Measurements from ENCODE around the gene UBASH3B.
A peak's percentile ranks its signal among the peaks of the same experiment; 100 is the strongest.

The UBASH3B gene

GRCh38 chr11:122732342-122733315 lies 77.1 kb downstream of the UBASH3B start:
- no peak for DNase-seq (ENCODE audit: low spot score)

- DNase-seq (ENCODE audit: low spot score): no peak
These were observed 77.8 kb downstream of the UBASH3B start for GRCh38 chr11:122733318-122733717.

- DNase-seq (ENCODE audit: low spot score): no peak
These were observed 79.5 kb downstream of the UBASH3B start for GRCh38 chr11:122734848-122735496.

GRCh38 chr11:122737951-122738693 lies 82.6 kb downstream of the UBASH3B start:
- DNase-seq (ENCODE audit: low spot score): no peak

DNA sequence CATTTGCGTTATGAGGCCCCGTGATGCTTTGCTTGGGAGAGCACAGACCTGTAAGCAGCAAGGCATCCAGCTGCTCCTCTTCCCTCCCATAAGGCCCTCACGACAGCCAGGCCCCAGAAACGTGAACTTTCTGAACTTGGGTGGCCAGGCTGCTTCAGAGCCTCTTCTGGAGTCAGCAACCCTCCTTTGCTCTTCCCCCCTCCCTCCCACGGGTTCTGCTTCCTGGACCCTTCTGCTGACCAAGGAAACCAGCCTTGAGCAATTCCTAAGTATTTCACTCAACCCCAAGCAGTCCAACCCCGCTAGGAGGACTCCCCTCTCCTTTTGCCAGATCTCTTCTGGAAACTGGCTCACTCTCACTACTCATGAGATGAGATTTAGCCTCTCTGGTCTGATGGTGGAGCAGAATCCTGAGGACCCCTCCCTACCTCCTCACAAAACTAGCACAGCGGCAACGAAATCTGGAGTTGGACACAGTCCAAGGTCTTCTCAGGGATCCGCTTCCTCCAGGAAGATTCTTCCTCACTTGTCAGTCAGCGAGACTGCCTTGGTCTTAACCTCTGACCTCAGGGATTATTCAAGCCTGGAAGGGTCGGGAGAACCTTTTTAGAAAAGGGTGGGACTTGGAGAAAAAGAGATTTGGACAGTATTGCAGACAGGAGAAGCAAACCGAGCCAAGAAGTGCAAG lies 86.2 kb downstream of the UBASH3B start:
- no peak for DNase-seq (ENCODE audit: low spot score)

DNA sequence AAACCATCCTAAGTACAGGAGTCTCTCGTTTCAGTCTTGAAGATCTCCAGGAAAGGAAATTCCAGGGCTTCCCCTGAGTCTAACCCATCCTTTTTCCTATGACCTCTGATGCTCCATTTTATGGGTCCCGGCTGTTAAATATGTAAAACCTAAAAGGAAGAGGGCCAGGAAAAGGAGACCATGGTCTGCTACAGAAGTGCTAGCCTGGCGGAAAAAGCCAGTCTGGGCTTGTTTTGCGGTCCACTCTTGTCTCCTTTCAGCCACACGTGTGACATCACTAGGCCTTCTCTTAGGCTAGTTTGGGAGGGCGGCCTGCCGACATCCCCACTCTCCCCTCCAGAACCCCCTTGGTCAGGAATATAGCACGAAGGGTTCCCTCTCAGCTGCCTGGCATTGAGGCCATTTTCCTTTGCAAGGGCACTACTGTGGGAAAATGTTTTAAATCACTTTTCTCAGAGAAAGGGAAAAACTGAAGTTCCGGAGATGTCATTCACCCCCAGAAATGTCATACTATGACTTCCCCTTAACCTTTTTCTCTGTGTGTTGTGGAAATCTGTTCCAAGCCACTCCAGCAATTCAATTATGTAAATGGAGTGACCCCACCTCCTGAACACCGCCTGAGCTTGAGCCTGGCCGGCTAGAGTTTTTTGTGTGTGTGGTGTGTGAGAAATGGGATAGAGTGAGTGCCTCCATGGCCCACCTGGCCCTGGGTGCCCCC lies 86.9 kb downstream of the UBASH3B start:
- no peak for DNase-seq (ENCODE audit: low spot score)

DNA sequence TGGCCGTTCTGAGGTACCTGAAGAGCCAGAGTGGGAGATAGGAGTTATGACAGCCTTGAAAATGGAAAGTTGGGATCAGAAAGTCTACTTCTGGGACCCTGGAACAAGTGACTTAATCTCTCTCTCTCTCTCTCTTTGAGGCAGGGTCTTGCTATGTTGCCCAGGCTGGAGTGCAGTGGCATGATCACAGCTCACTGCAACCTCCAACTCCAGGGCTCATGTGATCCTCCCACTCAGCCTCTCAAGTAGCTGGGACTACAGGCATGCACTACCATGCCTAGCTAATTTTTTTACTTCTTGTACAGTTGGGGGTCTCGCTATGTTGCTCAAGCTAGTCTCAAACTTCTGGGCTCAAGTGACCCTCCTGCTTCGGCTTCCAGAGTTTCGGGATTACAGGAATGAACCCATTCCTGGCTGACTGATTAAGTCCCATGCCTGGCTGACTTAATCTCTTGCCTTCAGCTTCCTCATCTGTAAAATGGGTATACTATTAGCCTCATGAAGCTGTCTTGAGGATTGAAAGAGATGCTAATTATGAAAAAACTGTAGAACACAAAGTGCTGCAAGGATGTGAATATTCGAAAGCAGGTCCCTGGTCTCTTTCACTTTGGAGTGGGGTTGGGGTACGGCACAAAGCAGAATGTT lies 87.7 kb downstream of the UBASH3B start:
- no peak for DNase-seq (ENCODE audit: low spot score)

- peak; percentile 75 for DNase-seq (ENCODE audit: low spot score)
These were observed 88.4 kb downstream of the UBASH3B start for GRCh38 chr11:122743949-122744348.

DNA sequence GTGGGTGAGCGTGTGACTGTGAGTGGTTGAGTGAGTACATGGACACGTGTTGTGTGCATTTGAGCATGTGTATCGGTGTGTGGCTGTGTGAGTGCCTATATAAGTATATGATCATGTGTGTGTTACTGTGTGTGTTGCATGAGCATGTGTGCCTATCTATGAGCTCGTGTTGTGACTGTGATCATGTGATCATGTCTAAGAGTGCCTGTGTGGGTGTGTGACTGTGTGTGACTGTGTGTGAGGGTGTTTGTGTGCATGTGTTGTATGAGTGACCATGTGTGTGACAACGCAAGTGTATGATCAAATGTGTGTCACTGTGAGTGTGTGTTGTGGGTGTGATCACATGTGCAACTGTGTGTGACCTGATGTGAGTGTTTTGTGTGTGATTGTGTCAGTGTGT lies 88.8 kb downstream of the UBASH3B start:
- DNase-seq (ENCODE audit: low spot score): no peak

DNA sequence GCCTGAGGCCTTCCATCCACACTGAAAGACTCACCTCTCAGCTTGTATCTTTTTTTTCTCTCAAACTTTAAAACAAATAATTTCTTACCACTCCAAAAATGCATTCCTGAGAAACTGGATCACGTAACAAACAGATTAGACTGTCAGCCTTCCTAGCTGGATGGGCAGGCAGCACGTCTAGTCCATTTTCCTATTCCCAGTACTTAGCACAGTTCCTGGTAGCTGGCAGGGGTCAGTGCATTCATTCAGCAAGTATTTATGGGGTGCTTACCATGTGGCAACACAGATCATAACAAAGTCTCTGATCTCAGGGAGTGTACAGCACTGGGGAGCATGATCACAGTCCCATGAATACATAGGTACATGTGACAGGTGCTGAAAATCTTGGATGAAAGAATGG lies 89.6 kb downstream of the UBASH3B start:
- DNase-seq (ENCODE audit: low spot score): no peak

DNA sequence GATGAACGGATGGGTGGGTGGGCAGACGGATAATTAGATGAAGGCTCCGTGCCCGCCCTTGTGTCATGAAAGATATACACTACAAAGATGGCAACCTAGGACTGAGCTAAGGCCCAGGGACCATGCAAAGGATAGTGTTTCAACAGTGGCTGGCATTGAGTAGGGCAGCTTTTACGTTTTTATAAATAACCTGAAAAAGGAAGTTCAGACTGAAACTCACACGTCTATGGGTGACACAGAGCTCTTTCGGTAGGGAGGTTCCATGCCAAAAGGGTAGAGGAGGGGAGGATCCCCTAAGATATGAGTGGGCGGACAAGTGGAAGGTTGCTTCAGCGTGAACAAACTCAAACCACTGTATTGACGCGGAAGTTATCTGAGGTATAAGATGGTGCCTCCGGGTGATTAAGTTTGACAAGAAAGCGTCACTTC lies 90.5 kb downstream of the UBASH3B start:
- peak; percentile 74 for DNase-seq (ENCODE audit: low spot score)

DNA sequence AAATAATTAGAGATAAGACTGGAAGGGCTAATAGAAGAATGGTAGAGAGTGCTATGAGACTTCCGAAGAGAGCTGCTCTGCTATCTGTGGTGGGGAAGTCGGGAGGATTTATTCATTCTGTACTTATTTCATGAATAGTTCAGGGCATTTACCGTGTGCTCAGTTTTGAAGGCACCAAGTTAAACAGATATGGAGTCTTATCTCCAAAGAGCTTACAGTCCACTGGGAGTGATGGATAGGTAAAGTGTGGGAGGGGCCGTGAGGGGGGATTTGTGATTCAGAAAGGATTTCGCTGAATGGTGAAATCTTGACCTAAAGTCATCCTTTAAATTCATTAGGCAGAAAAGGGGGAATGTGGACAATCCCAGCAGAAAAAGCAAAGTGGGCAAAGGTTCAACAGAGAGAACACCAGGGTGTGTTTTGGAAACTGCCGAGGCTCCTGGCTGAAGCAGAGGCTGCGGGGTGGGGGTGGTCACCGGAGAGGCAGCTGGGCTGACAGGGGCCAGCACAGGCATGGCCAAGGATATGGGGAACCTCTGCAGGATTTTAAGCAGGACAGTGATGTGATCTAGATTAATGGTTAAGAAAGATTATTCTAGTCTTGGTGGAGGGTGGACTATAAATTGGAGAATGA lies 91.2 kb downstream of the UBASH3B start:
- DNase-seq (ENCODE audit: low spot score): no peak

- no peak for DNase-seq (ENCODE audit: low spot score)
These were observed 91.8 kb downstream of the UBASH3B start for GRCh38 chr11:122747351-122747781.

GRCh38 chr11:122749005-122749687 lies 93.6 kb downstream of the UBASH3B start:
- DNase-seq (ENCODE audit: low spot score): peak; percentile 74

DNA sequence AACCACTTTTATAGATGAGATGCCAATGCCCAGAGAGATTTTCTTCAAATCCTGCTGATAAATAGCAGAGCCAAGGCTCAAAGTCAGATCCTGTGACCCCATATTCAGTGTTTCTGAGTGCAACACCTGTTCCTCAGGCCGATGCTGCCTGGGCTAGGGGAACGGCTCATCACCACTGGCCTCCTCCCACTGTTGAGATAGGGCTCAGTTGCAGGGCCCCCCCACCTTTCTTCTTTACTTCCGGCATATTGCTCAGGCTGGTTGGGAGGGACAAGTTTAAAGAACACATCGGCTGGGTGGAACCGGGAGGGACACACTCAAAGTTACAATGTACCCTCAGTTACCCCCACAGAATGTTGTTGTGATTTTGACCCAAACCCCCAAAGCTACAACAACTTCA lies 94.5 kb downstream of the UBASH3B start:
- no peak for DNase-seq (ENCODE audit: low spot score)

GRCh38 chr11:122751292-122752070 lies 96.0 kb downstream of the UBASH3B start:
- DNase-seq (ENCODE audit: low spot score): no peak

GRCh38 chr11:122754028-122754427 lies 98.5 kb downstream of the UBASH3B start:
- no peak for DNase-seq (ENCODE audit: low spot score)

DNA sequence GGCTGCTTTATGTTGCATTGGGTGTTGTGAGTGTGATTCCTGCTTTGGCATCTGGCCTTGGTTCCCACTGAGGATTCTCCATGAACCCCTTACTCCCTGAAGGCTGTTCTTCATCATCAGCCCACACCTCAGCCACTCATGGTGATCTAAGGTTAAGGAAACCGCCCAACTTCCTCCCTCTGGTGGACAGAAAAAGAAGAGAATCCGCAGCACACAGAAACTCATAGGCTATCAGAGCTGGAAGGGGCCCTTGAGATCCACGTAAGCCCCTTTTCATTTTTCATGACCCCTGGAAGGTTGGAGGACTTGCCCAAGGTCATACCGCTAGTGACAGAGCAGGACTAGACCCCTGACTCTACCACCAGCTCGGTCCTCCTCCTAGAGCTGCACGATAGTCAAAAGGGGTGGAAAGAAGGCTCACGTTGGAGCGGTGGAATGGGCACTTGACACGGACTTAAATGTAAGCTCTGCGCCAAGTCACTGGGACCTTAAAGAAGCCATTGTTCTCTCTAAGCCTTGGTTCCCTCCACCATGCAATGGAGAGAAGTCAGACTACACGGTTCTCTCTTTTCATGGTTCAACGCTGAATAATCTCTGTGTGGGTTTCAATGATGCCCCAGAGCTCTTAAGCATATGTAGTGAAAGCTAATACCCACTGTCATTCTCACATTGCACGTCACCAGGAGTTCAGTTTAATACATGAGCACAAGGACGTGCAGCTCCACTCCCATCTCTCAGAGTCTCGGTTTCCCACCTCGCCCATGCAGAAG lies 99.2 kb downstream of the UBASH3B start:
- peak; percentile 54 for DNase-seq (ENCODE audit: low spot score)
